Hematopoietic multipotent progenitor cell treated with erythropoietin and hydrocortisone succinate and interleukin-3 and kit ligand, for 4 days (in vitro differentiated cells): ENCODE results near the gene CMTM5.
A peak's percentile ranks its signal among the peaks of the same experiment; 100 is the strongest.

ENCODE experiments used
- DNase-seq: peaks from one replicate; pipeline ENCODE4 v3.0.0-alpha.2; 2015

Gene CMTM5

GRCh38 chr14:23400496-23401149 lies 23.8 kb downstream of the CMTM5 start:
- DNase-seq, result peak; percentile 40

DNA sequence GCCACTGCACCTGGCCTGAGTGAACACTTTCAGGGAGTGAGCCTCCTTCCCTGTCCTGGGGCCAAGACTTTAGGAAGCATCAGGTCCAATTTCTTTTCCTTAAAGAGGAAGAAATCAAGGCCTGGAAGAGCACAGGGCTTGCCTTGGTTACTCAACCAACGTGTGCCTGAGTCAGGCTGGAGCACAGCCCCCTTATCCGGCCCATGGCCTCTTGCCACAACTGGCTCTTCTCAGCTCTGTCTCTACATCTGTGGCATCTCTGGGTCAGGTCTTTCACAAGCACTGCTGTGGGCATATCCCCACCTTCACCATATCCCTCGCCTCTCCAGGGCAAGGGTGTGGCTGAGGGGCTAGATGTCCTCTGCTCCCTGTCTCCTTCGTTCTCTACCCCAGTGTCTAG lies 24.4 kb downstream of the CMTM5 start:
- no peak for DNase-seq

GRCh38 chr14:23402296-23403138 lies 25.7 kb downstream of the CMTM5 start:
- no peak for DNase-seq

DNA sequence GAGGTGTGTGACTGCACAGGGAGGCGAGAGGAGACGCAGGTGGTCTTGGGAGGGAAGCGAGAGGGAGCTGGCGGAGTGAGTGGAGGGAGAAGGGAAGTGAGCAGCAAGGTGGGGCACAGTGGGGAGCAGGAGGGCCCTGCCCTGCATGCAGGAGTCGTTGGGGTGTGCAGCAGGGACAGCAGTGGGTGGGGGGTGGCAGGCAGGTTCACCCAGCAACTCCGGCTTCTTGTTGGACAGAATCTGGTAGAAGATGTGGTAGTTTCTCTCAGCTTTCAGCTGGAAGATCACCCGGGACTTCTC lies 26.2 kb downstream of the CMTM5 start:
- DNase-seq, result no peak

DNA sequence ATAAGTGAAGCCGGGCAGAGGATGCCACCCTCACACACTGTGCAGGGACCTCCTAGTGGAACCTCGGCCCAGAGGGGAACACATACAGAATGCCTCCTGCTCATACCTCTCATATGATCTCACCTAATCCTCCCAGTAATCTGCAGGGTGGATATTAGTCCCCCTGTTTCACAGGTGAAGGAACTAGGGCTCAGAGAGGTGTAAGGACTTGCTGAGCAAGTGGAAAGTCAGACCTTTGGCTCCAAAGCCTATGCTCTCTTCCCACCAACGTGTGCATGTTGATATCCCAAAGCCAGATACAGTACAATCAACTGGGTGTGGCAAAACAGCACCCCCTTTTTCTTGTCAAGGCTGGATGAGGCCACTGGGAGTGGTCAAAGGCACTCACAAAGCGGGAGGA lies 27.1 kb downstream of the CMTM5 start:
- no peak for DNase-seq

- no peak for DNase-seq
Observed at GRCh38 chr14:23404331-23404900, 27.6 kb downstream of the CMTM5 start.

- no peak for DNase-seq
Observed at GRCh38 chr14:23405096-23405495, 28.2 kb downstream of the CMTM5 start.

DNA sequence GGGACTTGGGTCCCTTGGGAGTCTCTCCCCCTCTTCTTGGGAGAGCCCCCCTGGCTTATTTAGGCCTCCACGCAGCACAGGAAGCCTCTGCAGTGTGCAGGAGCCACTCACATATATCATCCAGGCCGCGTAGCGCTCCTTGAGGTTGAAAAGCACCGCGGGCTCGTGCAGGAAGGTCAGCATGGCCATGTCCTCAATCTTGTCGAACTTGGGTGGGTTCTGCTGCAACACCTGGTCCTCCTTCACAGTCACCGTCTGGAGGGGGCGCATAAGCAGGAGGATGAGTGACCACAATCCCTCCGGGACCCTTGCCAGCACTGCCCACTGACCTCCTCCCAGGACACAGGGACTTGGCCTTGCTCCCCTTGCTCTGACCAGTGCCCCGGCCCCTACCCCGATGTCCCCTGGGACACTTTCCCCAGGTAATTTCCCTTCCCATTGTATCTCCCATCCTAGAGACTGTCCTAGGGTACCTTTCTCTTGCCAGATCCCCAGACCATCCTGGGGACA lies 28.7 kb downstream of the CMTM5 start:
- no peak for DNase-seq

- DNase-seq, result no peak
Observed at GRCh38 chr14:23406244-23406643, 29.4 kb downstream of the CMTM5 start.

GRCh38 chr14:23406725-23407355 lies 30.0 kb downstream of the CMTM5 start:
- DNase-seq, result no peak

- DNase-seq, result no peak
Observed at GRCh38 chr14:23407516-23408306, 30.9 kb downstream of the CMTM5 start, which contains the start of gene MYH6. TSS of gene MYH6 (minus strand) at chr14:23408273. CDS start at chr14:23407223, 1,050 bp downstream.

DNA sequence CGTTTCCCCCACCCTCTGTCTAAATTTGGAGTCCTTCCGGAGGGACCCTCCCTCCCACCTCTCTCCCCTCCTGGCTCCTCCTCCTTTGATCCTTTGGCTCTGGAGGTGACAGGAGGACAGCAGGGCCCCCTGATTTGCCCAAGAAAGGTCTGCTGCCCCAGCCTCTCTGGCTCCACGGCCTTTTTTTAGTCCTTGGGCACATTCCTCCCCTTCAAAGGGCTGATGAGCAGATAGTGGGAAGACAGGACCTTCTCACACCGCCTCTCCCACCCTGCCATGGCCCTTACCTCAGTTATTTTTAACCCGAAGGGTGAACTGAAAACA lies 31.4 kb downstream of the CMTM5 start:
- no peak for DNase-seq

GRCh38 chr14:23409475-23409874 lies 32.6 kb downstream of the CMTM5 start:
- no peak for DNase-seq

DNA sequence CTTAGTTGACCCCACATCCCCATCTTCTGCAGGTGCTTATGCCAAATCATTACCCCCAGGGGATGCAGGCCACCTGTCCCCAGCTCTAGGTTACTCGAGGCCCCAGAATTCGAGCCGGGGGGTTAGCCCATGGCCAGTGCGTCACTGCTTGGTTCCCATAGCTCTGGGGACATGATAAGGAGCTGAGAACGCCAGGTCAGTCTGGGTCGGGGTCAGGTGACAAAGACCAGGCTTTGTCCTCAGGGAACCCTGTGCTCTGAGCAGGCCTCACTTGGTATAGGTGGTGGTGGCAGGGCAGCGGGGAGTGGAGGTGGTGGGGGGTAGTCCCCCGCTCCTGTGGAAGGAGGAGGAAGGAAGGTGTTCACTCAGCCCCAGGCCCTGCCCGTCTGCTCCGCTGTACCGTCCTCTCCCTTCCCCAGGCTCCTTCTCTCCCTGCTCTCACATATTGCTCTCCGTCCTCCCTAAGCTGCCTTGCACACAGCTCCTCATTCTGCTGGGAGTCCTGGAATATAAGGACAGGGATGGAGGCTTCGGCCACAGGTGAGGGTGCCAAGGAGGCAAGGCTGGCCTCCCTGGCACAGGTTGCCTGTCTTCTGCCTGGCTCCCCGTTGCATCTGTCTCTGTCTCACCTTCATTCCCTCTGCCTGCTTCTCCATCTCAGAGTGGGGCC lies 33.3 kb downstream of the CMTM5 start:
- DNase-seq, result no peak

GRCh38 chr14:23411563-23412525 lies 35.0 kb downstream of the CMTM5 start:
- no peak for DNase-seq

- no peak for DNase-seq
Observed at GRCh38 chr14:23413681-23414080, 36.8 kb downstream of the CMTM5 start.

- no peak for DNase-seq
Observed at GRCh38 chr14:23414254-23414653, 37.4 kb downstream of the CMTM5 start.

DNA sequence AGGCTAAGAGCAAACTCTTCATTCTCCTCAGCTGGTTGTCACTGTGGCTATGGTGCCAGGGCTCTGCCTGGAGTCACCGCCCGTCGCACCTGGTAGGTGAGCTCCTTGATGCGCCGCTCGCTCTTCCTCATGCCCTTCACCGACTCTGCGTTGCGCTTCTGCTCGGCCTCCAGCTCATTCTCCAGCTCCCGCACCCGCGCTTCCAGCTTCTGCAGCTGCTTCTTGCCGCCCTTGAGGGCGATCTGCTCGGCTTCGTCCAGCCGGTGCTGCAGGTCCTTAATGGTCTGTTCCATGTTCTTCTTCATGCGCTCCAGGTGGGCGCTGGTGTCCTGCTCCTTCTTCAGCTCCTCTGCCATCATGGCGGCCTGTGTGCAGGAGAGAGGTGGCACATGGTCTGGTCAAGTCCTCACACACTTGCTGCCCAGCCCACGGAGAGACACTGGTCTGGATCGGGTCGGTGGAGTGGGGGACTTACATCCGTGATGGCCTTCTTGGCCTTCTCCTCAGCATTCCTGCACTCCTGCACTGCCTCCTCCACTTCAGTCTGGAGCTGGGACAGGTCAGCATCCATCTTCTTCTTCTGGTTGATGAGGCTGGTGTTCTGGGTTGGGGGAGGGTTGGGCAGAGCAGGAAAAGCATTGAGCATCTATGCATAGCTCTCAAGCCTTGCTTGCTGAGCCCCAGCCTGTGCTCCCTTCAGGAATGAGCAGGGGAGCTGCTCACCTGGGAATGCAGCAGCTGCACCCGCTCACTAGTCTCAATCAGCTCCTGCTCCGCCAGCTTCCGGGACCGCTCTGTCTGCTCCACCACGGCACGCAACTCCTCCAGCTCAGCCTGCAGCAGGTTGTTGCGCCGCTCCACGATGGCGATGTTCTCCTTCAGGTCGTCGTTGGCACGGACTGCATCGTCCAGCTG lies 38.3 kb downstream of the CMTM5 start:
- DNase-seq, result no peak

DNA sequence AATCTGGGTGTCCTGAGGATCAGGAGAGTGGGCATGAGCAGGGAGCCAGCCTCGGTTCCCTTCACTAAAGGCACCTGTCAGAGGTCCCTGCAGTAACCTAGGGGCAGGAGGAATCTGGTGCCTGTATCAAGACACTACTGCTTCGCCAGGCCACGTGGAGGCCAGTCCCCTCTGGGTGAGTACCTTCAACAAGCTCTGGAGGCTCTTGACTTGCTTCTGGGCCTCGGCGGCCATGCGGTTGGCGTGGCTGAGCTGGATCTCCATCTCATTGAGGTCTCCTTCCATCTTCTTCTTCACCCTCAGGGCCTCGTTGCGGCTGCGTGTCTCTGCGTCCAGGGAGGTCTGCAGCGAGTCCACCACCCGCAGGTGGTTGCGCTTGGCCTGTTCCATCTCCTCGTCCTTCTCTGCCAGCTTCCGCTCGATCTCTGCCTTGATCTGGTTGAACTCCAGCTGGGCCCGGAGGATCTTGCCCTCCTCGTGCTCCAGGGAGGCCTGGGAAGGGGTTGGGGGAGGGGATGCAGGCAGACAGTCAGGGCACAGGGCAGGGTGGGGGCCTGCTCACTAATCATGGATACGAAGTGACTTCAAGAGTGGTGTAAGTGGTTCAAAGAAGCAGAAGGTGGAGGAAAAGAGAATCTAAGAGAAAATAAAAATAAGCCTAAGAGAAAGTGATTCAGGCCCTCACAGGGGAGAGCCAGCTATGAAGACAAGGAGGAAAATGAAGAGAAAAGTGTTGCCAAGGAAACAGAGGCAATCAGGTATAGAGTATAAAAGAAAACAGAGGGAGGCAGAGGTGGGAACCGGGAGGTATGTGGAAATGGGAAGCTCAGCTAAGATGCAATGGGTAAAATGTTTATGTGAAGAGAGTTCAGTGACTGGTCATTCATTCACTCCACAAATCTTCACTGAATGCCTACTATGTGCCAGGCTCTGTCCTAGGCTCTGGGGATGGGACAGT lies 39.3 kb downstream of the CMTM5 start:
- no peak for DNase-seq
